ENCODE results near the gene HOXD3.

DNA sequence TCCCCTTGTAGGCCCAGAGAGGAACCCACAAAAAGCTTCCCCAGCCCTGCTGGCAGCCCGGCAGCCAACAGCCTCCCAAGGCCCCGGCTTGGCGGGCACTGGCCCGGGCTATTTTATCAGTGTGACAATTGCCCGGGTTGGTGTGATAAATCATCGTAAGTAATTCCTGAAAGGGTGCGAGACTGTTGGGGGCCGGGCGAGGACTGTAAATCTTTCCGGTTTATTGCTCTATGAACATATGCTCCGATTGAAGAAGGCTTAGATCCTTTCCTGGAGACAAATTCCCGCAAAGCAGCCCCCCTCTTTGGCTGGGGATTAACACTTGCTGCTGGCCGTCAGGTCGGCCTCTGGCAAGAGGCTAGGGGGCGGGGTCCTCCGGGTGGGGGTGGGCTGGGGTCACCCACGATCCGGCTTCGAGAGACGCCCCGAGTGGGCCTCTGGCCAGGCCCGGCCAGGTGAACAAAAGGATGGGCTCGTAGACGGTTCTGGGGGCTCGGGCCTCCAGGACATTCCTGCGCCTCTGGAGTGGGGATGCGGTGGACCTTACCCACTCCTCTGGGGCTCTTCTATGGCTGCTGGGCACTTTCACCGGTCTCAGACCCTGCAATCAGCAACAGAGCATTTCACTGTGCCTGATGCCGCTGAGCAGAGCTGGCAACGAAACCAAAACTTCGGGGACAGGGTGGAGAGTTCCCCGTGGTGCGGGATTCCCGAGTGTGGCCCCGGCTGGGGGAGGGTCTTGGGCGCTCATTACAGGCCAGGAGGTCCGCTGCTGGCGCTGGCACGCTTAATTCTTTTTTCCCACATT lies 2.0 kb downstream of the HOXD3 start:
- TF ChIP-seq, protein P1, sequence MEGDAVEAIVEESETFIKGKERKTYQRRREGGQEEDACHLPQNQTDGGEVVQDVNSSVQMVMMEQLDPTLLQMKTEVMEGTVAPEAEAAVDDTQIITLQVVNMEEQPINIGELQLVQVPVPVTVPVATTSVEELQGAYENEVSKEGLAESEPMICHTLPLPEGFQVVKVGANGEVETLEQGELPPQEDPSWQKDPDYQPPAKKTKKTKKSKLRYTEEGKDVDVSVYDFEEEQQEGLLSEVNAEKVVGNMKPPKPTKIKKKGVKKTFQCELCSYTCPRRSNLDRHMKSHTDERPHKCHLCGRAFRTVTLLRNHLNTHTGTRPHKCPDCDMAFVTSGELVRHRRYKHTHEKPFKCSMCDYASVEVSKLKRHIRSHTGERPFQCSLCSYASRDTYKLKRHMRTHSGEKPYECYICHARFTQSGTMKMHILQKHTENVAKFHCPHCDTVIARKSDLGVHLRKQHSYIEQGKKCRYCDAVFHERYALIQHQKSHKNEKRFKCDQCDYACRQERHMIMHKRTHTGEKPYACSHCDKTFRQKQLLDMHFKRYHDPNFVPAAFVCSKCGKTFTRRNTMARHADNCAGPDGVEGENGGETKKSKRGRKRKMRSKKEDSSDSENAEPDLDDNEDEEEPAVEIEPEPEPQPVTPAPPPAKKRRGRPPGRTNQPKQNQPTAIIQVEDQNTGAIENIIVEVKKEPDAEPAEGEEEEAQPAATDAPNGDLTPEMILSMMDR (IDR thresholded peaks at IDR 0.05 in 4 of 5, conservative IDR thresholded peaks at IDR 0.05 in 1 of 5), result no peak
- TF ChIP-seq POLR2A (IDR thresholded peaks at IDR 0.05), result no peak
